ENCODE measurements around the gene NAPG. TPM values are rescaled to one million over a fixed set of nuclear protein-coding genes. Genes with fewer than 3 reads are reported as not detected.

NAPG gene
- total RNA-seq, 1 donor from 2014 or later: 29.1 TPM

DNA sequence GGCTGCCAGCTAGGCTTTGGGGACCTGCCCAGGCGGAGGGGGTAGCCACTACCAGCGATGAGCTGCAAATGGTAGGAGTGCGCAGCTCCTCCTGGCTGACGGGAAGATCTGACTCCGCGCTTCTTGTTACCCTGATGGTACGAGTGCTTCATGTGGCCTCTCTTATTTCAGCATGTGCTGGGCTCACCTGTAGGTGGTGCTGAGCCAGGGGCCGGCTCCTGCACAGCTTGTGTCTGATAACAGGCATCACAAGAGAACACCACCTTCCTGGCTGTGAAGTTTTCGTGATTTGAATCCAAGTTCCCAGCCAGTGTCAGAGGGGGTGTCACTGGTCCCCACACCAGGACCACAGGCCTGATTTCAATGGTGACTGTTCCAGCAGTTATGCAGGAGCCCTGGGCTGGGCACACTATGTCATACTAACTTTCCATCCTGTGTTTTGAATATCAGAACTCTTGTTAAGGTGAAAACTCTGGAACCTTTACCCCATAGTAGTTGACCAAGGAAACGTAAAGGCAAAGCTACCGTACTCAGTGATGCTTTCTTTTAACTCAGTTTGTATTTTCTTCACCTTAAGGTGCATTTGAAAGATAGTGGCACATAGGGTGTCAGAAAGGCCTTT is 43.4 kb upstream of the NAPG start:
- no peak overlapping the region for H3K4me3 ChIP-seq
- no peak overlapping the region for H3K27ac ChIP-seq
- intact Hi-C loops (cut with DNase I): no loop called here
- no peak for ATAC-seq
- DNase-seq: no peak
- peaks cover 18% of the 10 kb centered on the region for H3K4me1 ChIP-seq
- peaks cover 6% of the 10 kb centered on the region for H3K36me3 ChIP-seq
- TF ChIP-seq, protein P1, sequence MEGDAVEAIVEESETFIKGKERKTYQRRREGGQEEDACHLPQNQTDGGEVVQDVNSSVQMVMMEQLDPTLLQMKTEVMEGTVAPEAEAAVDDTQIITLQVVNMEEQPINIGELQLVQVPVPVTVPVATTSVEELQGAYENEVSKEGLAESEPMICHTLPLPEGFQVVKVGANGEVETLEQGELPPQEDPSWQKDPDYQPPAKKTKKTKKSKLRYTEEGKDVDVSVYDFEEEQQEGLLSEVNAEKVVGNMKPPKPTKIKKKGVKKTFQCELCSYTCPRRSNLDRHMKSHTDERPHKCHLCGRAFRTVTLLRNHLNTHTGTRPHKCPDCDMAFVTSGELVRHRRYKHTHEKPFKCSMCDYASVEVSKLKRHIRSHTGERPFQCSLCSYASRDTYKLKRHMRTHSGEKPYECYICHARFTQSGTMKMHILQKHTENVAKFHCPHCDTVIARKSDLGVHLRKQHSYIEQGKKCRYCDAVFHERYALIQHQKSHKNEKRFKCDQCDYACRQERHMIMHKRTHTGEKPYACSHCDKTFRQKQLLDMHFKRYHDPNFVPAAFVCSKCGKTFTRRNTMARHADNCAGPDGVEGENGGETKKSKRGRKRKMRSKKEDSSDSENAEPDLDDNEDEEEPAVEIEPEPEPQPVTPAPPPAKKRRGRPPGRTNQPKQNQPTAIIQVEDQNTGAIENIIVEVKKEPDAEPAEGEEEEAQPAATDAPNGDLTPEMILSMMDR (IDR thresholded peaks at IDR 0.05): no peak
- no peaks in the 10 kb centered on the region for H3K27me3 ChIP-seq
- H3K9me3 ChIP-seq: no peaks in the 10 kb centered on the region

DNA sequence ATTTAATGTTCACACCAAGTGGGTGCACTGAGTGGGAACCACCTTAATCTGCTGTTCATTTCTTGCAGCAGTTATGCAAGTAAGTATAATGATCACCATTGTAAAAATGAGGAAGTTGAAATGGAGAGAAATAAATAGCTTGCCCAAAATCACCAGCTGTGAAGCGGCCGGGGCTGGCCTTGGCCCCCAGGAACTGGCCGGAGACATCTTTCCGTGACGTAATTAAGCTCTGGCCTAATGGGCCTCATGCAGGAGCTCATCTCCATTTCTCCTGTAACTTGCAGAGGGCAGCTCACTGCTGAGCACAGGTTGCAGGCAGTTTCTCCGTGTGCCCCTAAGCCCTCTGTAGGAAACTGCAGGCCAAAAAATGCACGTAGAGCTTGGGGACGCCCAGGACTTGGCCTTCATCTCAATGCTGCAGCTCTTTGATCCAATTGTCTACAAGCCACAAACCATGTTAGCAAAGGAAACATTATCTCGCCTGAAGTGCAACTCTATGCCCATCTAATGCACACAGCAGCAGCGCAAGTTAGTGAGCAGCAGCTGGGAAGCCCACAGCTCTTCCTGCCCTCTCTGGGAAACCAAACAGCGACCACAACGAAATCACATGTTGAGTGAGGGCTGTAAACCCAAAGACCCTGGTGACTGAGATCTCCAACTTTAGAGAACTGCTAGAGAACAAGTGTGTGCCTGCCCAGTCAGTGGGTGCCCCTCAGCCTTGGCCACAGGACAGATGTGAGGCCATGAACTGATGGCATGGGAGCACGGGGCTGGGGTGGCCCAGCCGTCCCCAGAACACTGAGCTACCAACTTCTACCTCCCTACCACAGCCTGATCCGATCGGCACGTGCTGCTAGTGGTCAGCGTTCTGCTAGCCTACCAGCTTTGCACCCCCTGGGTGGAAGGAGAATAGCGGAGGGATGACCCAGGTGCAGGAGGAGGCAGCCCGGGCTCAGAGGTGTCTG is 42.6 kb upstream of the NAPG start:
- intact Hi-C loops (cut with DNase I): no loop called here
- no peak for DNase-seq
- H3K36me3 ChIP-seq: peaks cover 11% of the 10 kb centered on the region
- no peaks in the 10 kb centered on the region for H3K9me3 ChIP-seq
- no peaks in the 10 kb centered on the region for H3K27me3 ChIP-seq
- peaks cover 10% of the 10 kb centered on the region for H3K4me1 ChIP-seq
- H3K27ac ChIP-seq: no peak overlapping the region
- peak; percentile 50 for ATAC-seq
- TF ChIP-seq, protein P1 (IDR thresholded peaks at IDR 0.05): no peak
- H3K4me3 ChIP-seq: no peak overlapping the region

DNA sequence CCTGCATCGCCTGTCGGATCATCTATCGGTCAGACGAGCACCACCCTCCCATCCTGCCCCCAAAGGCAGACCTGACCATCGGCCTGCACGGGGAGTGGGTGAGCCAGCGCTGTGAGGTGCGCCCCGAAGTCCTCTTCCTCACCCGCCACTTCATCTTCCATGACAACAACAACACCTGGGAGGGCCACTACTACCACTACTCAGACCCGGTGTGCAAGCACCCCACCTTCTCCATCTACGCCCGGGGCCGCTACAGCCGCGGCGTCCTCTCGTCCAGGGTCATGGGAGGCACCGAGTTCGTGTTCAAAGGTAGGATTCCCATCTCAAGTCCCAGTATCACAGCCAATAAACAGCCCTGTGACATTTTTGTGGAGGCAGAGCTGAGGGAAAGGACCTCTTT is 40.4 kb upstream of the NAPG start:
- peaks cover 10% of the 10 kb centered on the region for H3K4me1 ChIP-seq
- H3K36me3 ChIP-seq: peaks cover 11% of the 10 kb centered on the region
- no peak overlapping the region for H3K4me3 ChIP-seq
- no peaks in the 10 kb centered on the region for H3K9me3 ChIP-seq
- no peaks in the 10 kb centered on the region for H3K27me3 ChIP-seq
- no peak overlapping the region for H3K27ac ChIP-seq
- DNase-seq: no peak
- intact Hi-C loops (cut with DNase I): no loop called here
- TF ChIP-seq, protein P1 (IDR thresholded peaks at IDR 0.05): no peak
- ATAC-seq: no peak

DNA sequence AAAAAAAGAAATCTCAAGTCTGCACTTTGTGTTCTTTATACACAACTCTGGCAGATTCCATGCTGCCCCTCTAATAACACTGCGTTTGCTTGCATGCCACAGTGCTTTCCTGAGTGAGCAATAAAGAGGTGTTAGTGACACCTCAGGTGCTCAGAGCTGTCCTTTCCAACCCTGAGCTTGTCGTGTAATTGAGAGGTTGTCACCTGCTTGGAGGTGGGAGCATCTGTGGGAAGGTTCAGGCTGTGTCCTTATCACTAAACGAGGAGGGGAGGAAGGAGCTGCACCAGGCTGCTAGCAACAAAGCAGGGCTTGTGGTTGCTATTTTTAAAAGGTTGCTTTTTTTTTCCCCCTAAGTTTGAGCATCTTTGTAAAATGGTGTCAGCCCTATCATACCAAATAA is 39.5 kb upstream of the NAPG start:
- intact Hi-C loops (cut with DNase I): no loop called here
- TF ChIP-seq, protein P1 (IDR thresholded peaks at IDR 0.05): no peak
- peaks cover 10% of the 10 kb centered on the region for H3K4me1 ChIP-seq
- no peaks in the 10 kb centered on the region for H3K9me3 ChIP-seq
- DNase-seq (no peak), ATAC-seq (no peak)
- H3K27me3 ChIP-seq: no peaks in the 10 kb centered on the region
- no peak overlapping the region for H3K27ac ChIP-seq
- peaks cover 11% of the 10 kb centered on the region for H3K36me3 ChIP-seq
- H3K4me3 ChIP-seq: no peak overlapping the region

DNA sequence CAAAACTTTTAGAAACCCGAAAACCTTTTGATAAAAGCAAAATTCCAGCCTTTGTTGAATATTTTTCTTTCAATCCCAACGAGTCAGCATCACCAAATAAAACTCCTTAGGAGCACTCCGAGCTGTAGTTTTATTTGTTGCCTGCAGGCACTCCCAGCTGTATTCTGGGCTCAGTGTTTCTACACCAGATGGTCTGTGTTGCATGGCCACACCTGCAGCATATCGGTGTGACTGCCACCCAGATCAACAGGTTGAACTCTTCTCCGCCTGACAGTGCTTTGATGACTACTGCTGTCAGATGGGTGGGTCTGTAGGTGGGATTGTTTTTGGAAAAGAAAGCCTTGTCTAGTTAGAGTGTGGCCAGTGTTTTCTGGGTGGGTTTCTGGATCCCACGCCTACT is 38.7 kb upstream of the NAPG start:
- Histone ChIP-seq H3K9me3 (no peaks in the 10 kb centered on the region), H3K27me3 (no peaks in the 10 kb centered on the region), H3K36me3 (peaks cover 11% of the 10 kb centered on the region), H3K27ac (no peak overlapping the region), H3K4me3 (no peak overlapping the region), H3K4me1 (peaks cover 10% of the 10 kb centered on the region)
- TF ChIP-seq, protein P1 (IDR thresholded peaks at IDR 0.05): no peak
- ATAC-seq (no peak), DNase-seq (no peak)
- intact Hi-C loops (cut with DNase I): no loop called here

Measured in upper lobe of right lung (tissue), 1 donor.